ENCODE measurements around the gene TM2D3.
A peak's percentile ranks its signal among the peaks of the same experiment; 100 is the strongest.
"Not testable (repeated sequence)": the region's sequence is repeated elsewhere in the genome, so short reads cannot be mapped to it uniquely, and the experiment has no call there.

Gene TM2D3

DNA sequence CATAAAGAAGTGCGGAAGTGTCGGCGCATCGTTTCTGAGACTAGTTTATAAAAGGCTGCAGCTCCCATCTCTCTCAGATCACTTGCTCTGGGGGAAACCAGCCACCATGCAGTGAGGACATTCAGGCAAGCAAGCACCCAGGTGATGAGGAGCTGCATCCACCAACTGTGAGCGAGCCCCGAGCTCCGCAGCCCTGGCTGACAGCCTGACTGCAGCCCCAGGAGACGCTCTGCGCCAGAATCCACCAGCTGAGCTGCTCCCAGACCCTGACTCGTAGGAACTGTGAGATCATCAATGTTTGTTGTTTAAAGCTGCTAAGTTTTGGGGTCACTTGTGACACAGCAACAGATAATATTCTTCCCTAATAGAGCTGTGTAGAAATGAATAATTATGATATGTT, 5.0 kb upstream of the TM2D3 start:
- no peak for DNase-seq (ENCODE audit: low read depth in 2 of 2)

DNA sequence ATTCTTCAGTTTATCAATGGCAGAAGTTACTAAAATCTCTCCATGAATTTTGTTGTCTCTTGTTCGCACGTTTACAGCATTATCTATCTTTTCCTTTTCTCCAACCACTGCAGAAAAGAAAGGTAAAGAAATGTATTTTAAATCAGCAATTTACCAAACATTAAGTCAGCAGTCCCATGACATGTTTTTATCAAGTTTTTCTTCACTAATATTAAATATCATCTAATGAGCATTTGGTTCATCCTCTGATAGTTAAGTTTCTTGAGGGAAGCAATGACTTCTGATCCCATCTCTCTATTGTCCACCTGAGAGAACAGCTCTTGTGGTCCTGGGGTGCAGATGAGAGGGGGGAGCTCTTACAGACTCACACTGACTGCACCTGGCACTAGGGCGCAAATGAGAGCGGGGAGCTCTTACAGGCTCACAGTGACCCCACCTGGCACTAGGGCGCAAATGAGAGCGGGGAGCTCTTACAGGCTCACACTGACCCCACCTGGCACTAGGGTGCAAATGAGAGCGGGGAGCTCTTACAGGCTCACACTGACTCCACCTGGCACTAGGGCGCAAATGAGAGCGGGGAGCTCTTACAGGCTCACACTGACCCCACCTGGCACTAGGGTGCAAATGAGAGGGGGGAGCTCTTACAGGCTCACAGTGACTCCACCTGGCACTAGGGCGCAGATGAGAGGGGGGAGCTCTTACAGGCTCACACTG, 2.6 kb upstream of the TM2D3 start:
- DNase-seq (ENCODE audit: low read depth in 2 of 2), result not testable (repeated sequence)

DNA sequence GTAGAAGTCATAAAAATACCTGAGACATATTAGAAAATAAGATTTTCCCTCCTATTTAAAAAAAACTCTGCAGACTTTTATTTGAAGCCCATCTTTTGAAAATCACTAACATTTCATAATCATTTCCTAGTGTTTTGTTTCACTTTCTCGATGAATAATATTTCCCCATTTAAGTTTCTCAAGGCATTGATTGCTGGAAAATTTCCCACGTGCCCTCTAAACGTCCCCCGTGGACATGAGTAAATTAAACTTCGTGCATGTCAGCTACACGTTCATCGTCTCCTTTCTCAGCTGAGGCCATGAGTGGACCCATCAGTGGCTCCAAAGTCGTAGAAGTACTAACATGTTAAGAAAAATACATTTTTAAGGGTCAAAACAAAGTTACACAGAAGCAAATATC, 2.0 kb upstream of the TM2D3 start:
- DNase-seq (ENCODE audit: low read depth in 2 of 2), result no peak

DNA sequence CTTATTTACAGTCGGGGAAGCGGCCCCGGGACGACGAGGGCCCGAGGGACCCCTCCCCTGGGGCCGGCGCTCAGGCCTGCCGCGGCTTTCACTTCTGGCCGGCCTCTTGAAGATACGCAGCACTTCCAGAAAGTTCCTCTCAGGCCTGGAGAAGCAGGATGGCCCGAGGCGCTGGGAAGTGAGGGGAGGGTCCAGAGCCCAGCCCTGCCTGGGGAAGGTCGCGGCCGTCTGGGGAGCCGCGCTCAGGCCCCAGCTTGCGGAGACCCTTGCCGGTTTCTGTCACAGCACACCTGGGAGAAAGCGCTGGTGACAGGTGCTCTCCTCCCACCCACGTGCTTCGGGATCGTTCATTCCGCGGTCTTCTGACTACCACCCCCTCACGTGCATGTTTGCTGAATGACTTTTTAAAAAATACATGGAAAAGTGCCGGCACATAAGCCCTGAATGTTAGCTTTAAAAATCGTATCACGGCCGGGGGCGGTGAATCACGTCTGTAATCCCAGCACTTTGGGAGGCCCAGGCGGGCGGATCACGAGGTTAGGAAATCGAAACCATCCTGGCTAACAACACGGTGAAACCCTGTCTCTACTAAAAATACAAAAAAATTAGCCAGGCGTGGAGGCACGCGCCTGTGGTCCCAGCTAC, 727 bp upstream of the TM2D3 start:
- no peak for DNase-seq (ENCODE audit: low read depth in 2 of 2)

DNA sequence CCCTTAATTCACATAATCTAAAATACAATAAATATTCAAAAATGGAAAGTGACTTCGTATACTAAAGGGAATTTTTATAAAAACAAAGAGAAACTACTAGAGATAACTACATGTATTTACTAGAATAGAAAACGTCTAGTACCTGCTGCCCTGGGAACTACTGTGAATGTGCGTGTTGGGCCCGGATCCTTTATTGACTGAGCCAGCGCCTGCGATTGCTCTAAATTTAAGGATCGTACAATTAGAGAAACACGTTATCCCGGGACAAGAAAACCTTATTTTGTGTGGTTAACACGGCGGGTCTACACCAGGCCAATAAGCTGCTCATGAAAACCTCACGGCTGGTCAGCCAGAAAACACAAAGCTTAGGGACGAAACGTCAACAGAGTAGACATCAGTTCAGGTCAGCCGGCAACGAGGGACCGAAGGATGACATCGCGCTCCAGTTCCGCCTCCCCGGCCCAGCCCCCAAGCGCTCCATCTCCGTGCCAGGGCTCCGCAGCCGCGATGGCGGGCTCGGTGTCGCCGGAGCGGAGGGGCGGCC, 555 bp downstream of the TM2D3 start:
- no peak for DNase-seq (ENCODE audit: low read depth in 2 of 2)

DNA sequence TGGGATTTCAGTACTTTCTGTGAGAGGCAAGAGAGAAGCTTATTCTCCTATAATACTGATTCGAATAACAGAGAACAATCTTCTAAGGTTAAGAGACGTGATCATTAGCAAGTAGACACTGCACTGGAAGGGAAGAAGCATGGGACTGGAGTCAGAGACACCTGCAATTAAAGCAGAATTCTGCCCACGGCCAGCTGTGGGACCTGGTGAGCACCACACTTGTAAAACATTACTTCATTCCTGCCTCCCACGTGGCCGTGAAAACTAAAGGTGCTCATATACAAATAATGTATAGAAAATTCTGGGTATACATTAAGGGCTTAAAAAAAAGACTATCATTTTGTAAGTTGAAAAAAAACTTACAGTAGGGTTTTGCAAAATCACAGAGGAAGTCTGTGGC, 2.0 kb downstream of the TM2D3 start:
- DNase-seq (ENCODE audit: low read depth in 2 of 2), result no peak

DNA sequence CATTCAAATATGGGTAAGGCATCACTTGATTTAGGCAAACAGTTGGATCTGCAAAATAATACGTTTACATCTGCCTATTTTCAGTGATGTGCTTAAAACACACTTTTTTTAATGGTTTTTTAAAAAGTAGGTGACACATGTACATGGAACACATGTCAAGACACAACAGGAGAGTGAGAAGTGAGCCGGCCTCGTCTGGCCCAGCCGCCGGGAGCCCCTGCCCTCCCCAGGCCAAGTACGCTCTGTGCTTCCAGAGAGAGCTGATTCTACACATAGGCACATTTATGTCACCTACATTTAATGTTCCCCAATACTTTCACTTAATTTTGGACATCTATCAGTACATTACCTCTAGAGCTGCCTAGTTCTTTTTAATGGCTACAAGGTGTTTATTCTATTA, 3.8 kb downstream of the TM2D3 start:
- DNase-seq (ENCODE audit: low read depth in 2 of 2), result no peak

DNA sequence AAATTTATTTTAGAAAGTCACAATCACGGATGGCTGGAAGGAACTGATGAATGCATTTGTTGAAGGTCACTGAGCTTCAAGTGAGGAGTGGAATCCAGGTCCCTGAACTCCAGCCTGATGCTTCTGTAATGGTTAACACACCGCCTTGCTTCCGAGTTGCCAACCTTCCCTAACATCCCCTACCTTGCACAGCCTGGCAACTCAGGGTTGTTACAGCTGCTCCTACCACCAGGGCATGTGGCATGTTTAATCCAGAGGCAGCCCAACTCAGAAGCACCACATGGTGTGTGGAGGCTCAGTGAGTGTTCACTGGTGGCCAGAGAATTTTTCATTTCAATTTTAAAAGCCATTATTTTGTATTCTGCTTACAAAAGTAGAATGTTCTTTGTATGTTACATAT, 4.9 kb downstream of the TM2D3 start:
- DNase-seq (ENCODE audit: low read depth in 2 of 2), result no peak

DNA sequence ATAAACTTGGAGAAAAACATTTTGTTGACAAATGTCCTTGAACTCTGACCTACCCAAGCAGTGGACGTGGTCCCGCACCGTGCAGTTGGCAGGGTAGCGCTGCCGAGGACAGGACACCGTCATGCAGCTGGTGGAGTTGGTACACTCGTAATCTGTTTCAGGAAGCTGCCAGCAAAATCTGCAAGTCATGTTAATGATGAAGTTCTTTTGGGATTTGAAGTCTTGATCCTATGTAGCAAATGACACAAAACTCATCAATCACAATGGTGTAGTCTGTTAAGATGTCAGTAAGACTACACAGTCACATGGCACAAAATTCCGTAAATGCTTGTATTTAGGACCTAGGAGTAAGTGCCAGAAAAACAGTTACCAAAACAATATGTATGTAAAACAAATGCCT, 5.5 kb downstream of the TM2D3 start:
- DNase-seq (ENCODE audit: low read depth in 2 of 2), result no peak

DNA sequence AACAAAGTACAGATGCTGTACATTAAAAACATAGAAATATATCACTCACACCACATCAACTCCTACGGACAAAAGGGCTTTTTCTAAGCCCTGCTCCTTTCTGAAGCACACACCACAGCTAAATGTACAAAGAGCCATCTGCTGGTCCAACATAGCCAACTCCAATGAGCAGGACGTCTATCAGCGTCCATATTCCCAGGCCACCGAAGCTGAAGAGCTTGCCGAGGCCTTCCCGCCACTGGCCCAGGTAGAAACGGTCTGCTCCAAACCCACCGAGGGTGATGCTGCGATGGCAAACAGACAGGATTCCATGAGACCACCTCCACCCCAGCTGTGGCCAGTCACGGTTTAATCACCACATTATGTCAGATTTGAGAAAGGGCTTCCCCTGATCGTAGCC, 9.8 kb downstream of the TM2D3 start:
- no peak for DNase-seq (ENCODE audit: low read depth in 2 of 2)

- no peak for DNase-seq (ENCODE audit: low read depth in 2 of 2)
These were observed 10.3 kb downstream of the TM2D3 start for GRCh38 chr15:101641894-101642293.

DNA sequence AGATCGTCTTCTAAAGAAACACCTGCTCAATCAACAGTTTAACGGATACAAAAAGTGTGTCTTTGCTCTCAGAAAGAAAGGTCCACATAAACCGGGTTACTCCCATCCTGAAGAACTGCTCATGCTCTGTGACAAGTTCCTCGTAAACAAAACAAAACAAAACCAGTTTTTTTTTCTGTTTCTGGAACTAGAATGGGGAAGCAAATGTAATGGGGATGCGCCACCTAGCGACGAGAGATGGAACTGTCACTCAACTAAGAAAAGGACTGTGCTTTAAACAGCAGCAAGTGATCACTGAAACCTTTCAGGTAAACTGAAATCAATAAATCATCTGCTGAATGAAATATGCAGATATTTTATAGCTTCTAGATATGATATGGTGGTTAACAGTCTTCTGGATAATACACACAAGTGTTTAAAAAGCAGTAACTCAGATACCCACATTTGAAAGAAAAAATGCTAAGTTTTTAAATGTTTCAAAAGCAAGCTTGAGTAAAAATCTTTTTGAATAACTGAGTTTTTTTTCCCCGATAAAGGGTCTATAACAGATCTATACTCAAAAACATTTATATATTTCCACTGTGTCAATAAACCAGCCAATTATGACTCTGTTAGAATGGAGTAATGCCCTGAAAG, 10.9 kb downstream of the TM2D3 start:
- peak; percentile 41 to 43 for DNase-seq (ENCODE audit: low read depth in 2 of 2)

DNA sequence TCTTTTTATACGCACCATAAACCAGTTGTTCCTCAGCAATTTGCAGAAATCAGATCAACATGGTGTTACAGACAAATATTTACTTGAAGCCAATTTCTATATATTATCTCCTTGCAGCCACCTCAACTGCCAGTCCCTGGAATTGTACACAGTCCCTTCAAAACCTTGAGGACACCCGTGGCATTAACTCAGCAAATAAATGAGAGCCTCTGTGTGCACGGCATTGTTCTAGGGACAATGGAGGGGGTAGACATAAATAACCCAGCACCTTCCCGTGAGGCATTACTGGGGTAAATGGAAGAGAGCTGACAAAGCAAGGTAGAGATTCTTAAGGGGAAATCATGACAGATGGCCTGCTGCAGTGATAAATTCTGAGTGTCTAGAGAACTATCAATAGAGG, 12.5 kb downstream of the TM2D3 start:
- DNase-seq (ENCODE audit: low read depth in 2 of 2), result no peak

DNA sequence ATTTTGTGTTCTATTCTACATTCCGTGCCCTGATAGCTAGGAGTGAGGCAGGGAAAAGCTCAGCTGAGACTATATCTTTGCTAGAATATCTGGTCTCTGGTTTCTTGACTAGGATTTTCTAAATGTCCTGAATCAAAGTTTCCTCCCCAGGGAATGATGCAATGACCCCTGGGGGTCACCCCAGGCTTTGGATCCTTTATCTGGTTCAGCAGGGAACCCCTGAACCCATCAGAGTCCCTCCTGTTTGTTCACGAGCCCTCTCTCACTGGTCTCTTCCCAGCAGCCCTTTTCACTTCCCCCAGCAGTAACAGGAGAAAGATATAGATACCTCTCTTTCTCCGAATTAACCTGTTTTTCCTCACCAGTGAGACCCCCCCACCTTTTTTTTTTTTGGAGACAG, 14.3 kb downstream of the TM2D3 start:
- DNase-seq (ENCODE audit: low read depth in 2 of 2), result no peak

- DNase-seq (ENCODE audit: low read depth in 2 of 2), result no peak
These were observed 14.7 kb downstream of the TM2D3 start for GRCh38 chr15:101637516-101637915.

DNA sequence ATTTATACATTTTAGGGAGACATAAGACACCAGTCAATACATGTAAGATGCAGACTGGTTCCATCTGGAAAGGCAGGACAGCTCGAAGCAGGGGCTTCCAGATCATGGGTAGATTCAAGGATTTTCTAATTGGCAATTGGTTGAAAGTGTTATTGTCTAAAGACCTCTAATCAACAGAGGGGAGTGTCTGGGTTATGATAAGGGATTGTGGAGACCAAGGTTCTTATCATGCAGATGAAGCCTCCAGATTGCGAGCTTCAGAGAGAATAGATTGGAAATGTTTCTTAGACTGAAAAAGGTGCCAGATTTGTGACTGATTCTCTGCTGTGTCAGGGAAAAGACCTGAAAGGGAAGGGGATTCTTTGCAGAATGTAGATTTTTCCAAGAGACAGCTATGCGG, 15.1 kb downstream of the TM2D3 start:
- DNase-seq (ENCODE audit: low read depth in 2 of 2), result no peak

- DNase-seq (ENCODE audit: low read depth in 2 of 2), result no peak
These were observed 16.0 kb downstream of the TM2D3 start for GRCh38 chr15:101635944-101636727.

- no peak for DNase-seq (ENCODE audit: low read depth in 2 of 2)
These were observed 18.8 kb downstream of the TM2D3 start for GRCh38 chr15:101633356-101633755.

DNA sequence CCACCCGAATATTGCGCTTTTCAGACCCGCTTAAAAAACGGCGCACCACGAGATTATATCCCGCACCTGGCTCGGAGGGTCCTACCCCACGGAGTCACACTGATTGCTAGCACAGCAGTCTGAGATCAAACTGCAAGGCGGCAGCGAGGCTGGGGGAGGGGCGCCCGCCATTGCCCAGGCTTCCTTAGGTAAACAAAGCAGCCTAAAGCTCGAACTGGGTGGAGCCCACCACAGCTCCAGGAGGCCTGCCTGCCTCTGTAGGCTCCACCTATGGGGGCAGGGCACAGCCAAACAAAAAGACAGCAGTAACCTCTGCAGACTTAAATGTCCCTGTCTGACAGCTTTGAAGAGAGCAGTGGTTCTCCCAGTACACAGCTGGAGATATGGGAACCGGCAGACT, 25.5 kb downstream of the TM2D3 start:
- DNase-seq (ENCODE audit: low read depth in 2 of 2), result not testable (repeated sequence)

- DNase-seq (ENCODE audit: low read depth in 2 of 2), result no peak
These were observed 26.2 kb downstream of the TM2D3 start for GRCh38 chr15:101625980-101626379.

DNA sequence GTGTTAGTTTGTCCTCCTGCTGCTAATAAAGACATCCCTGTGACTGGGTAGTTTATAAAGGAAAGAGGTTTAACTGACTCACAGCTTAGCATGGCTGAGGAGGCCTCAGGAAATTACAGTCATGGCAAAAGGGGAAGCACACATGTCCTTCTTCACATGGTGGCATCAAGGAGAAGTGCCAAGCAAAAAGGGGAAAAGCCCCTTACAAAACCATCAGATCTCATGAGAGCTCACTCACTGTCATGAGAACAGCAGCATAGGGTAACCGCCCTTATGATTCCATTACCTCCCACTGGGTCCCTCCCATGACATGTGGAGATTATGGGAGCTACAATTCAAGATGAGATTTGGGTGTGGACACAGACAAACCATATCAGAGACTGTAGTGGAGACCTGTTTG, 27.0 kb downstream of the TM2D3 start:
- no peak for DNase-seq (ENCODE audit: low read depth in 2 of 2)

All from activated CD8-positive, alpha-beta memory T cell treated with anti-CD3 and anti-CD28 coated beads for 4 hours (primary cell).